ENCODE data around the gene EIF5. TPM values are rescaled to one million over a fixed set of nuclear protein-coding genes. Genes with fewer than 3 reads are reported as not detected.

EIF5 gene
- total RNA-seq, 1 experiment from 2014 or later = 238 TPM

DNA sequence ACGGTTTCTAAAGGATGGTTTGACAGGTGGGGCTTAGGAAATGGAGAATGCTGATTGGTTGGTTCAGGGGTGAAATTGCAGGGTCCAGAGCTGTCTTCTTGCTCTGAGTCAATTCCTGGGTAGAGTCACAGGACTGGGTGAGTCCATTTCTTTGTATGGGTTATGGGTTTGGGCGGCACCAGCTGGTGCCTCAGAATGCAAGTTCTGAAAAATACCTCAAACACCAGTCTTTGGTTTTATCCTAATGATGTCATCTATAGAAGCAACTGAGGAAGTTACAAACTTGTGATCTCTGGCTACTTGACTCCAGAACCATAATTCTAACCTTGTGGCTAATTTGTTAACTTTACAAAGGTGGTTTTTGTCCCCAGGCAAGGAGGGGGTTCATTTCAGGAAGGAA, 47.6 kb upstream of the EIF5 start (continued):
- TF ChIP-seq RAD21 (IDR thresholded peaks at IDR 0.05; ENCODE audit: low read depth) = no peak
- TF ChIP-seq SRF (IDR thresholded peaks at IDR 0.05; ENCODE audit: low read depth) = no peak
- no peak for TF ChIP-seq MAX (IDR thresholded peaks at IDR 0.05)
- no peak for TF ChIP-seq YY1 (IDR thresholded peaks at IDR 0.05; ENCODE audit: extremely low read depth, insufficient replicate concordance, low read depth, low read length)
- no peak for TF ChIP-seq POLR2A (IDR thresholded peaks at IDR 0.05; ENCODE audit: borderline replicate concordance, extremely low read depth, insufficient read depth, insufficient read length)

- CTCF ChIA-PET = interaction anchor here (1.7 kb wide), 1 partner anchor 182 kb away, joined by 5 read pairs; no protein-coding TSS in a partner anchor
- ATAC-seq = no peak
- no peak overlapping the region for H3K4me2 ChIP-seq (ENCODE audit: low read length)
- no peak overlapping the region for H3K4me3 ChIP-seq (replicated peaks in 1 of 2; ENCODE audit: low read depth in 1 of 2, low read length in 2 of 2)
- H3K9ac ChIP-seq (ENCODE audit: low read length) = no peak overlapping the region
- no peak overlapping the region for H3K27ac ChIP-seq (ENCODE audit: low read depth, low read length)
- DNase-seq (ENCODE audit: low read depth, low spot score) = no peak
- no peaks in the 10 kb centered on the region for H3K9me2 ChIP-seq (ENCODE audit: insufficient read depth)
- intact Hi-C loops (cut with micrococcal nuclease) = no loop called here
- H3K4me1 ChIP-seq (ENCODE audit: control insufficient read depth in 1 of 2, insufficient read depth in 2 of 2, low read length in 2 of 2) = peaks cover 0 to 8% of the 10 kb centered on the region in 2 experiments; a peak in 2 of 4 replicates
- TF ChIP-seq TCF7L2 (IDR thresholded peaks at IDR 0.05; ENCODE audit: borderline replicate concordance, extremely low read depth, insufficient read depth, insufficient read length) = no peak
- TF ChIP-seq POLR2A (IDR thresholded peaks at IDR 0.05; ENCODE audit: borderline replicate concordance, extremely low read depth, insufficient read depth, insufficient read length) = no peak
- no peak for TF ChIP-seq YY1 (IDR thresholded peaks at IDR 0.05; ENCODE audit: extremely low read depth, insufficient replicate concordance, low read depth, low read length)
- no peak for TF ChIP-seq CTCF (IDR thresholded peaks at IDR 0.05 in 2 of 3, conservative IDR thresholded peaks at IDR 0.05 in 1 of 3; ENCODE audit: borderline replicate concordance in 1 of 3, insufficient read depth in 1 of 3, low read depth in 2 of 3, low read length in 2 of 3)
- TF ChIP-seq RAD21 (IDR thresholded peaks at IDR 0.05; ENCODE audit: low read depth) = no peak
- no peak for TF ChIP-seq SP1 (IDR thresholded peaks at IDR 0.05; ENCODE audit: low read depth)
- no peak for TF ChIP-seq ELF1 (IDR thresholded peaks at IDR 0.05; ENCODE audit: borderline replicate concordance, low read depth)
- TF ChIP-seq, protein P1, sequence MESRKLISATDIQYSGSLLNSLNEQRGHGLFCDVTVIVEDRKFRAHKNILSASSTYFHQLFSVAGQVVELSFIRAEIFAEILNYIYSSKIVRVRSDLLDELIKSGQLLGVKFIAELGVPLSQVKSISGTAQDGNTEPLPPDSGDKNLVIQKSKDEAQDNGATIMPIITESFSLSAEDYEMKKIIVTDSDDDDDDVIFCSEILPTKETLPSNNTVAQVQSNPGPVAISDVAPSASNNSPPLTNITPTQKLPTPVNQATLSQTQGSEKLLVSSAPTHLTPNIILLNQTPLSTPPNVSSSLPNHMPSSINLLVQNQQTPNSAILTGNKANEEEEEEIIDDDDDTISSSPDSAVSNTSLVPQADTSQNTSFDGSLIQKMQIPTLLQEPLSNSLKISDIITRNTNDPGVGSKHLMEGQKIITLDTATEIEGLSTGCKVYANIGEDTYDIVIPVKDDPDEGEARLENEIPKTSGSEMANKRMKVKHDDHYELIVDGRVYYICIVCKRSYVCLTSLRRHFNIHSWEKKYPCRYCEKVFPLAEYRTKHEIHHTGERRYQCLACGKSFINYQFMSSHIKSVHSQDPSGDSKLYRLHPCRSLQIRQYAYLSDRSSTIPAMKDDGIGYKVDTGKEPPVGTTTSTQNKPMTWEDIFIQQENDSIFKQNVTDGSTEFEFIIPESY (IDR thresholded peaks at IDR 0.05; ENCODE audit: extremely low read depth, insufficient replicate concordance, low read length) = no peak
- TF ChIP-seq EGR1 (IDR thresholded peaks at IDR 0.05; ENCODE audit: low read depth) = no peak
- TF ChIP-seq, protein P2, sequence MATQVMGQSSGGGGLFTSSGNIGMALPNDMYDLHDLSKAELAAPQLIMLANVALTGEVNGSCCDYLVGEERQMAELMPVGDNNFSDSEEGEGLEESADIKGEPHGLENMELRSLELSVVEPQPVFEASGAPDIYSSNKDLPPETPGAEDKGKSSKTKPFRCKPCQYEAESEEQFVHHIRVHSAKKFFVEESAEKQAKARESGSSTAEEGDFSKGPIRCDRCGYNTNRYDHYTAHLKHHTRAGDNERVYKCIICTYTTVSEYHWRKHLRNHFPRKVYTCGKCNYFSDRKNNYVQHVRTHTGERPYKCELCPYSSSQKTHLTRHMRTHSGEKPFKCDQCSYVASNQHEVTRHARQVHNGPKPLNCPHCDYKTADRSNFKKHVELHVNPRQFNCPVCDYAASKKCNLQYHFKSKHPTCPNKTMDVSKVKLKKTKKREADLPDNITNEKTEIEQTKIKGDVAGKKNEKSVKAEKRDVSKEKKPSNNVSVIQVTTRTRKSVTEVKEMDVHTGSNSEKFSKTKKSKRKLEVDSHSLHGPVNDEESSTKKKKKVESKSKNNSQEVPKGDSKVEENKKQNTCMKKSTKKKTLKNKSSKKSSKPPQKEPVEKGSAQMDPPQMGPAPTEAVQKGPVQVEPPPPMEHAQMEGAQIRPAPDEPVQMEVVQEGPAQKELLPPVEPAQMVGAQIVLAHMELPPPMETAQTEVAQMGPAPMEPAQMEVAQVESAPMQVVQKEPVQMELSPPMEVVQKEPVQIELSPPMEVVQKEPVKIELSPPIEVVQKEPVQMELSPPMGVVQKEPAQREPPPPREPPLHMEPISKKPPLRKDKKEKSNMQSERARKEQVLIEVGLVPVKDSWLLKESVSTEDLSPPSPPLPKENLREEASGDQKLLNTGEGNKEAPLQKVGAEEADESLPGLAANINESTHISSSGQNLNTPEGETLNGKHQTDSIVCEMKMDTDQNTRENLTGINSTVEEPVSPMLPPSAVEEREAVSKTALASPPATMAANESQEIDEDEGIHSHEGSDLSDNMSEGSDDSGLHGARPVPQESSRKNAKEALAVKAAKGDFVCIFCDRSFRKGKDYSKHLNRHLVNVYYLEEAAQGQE (IDR thresholded peaks at IDR 0.05; ENCODE audit: low read depth) = no peak
- no peak for TF ChIP-seq SIN3A (IDR thresholded peaks at IDR 0.05; ENCODE audit: low read depth)
- TF ChIP-seq SRF (IDR thresholded peaks at IDR 0.05; ENCODE audit: low read depth) = no peak
- TF ChIP-seq ZNF274 (IDR thresholded peaks at IDR 0.05; ENCODE audit: low read depth, low read length) = no peak
- POLR2A ChIA-PET = no interaction called here
- RAD21 ChIA-PET (ENCODE audit: low non-redundant PET in 1 of 2, low total read pairs in 2 of 2, uncharacterized antibody in 2 of 2, unreplicated experiment in 2 of 2) = no interaction called here
- H4K20me1 ChIP-seq (ENCODE audit: insufficient read depth) = no peaks in the 10 kb centered on the region
- H3K9me3 ChIP-seq (ENCODE audit: control insufficient read depth in 1 of 2, insufficient read depth in 1 of 2, low read depth in 1 of 2, low read length in 2 of 2) = no peaks in the 10 kb centered on the region
- H3K36me3 ChIP-seq (ENCODE audit: control insufficient read depth in 1 of 2, insufficient read depth in 2 of 2, low read length in 2 of 2) = no peaks in the 10 kb centered on the region
- no peaks in the 10 kb centered on the region for H3K79me2 ChIP-seq (ENCODE audit: insufficient read depth, low read length)
- no TSS peak for BruUV-seq (replicated peaks)
- no peak overlapping the region for H2AFZ ChIP-seq (ENCODE audit: low read depth, low read length, poor library complexity, severe bottlenecking)
- no peaks in the 10 kb centered on the region for H3K27me3 ChIP-seq (ENCODE audit: insufficient read depth, low read length)
Observed at GRCh38 chr14:103286968-103287850, 46.8 kb upstream of the EIF5 start.

Measured in HCT116 (cell line).